HG03108 (cell line): ENCODE results near the gene BLM.
"Not testable (repeated sequence)": the region's sequence is repeated elsewhere in the genome, so short reads cannot be mapped to it uniquely, and the experiment has no call there.

Source experiments
- ATAC-seq: cut with Tn5 transposase; IDR thresholded peaks from one replicate; pipeline ENCODE4 v1.9.1; 2021; ENCODE audit warnings: moderate library complexity; ENCODE audit not compliant: unreplicated experiment

The BLM gene

GRCh38 chr15:90730290-90730689 lies 13.1 kb downstream of the BLM start:
- no peak for ATAC-seq

- ATAC-seq, result no peak
Measured at GRCh38 chr15:90735923-90736322, 18.8 kb downstream of the BLM start.

- ATAC-seq, result not testable (repeated sequence)
Measured at GRCh38 chr15:90740545-90740944, 23.4 kb downstream of the BLM start.

- ATAC-seq, result no peak
Measured at GRCh38 chr15:90742087-90742486, 24.9 kb downstream of the BLM start.

GRCh38 chr15:90743407-90743806 lies 26.3 kb downstream of the BLM start:
- ATAC-seq, result no peak

- ATAC-seq, result no peak
Measured at GRCh38 chr15:90744759-90745402, 27.7 kb downstream of the BLM start.

GRCh38 chr15:90749754-90750153 lies 32.6 kb downstream of the BLM start:
- ATAC-seq, result peak; percentile 48

- ATAC-seq, result peak; percentile 49
Measured at GRCh38 chr15:90750186-90750585, 33.0 kb downstream of the BLM start.

GRCh38 chr15:90751300-90751825 lies 34.2 kb downstream of the BLM start:
- ATAC-seq, result no peak

GRCh38 chr15:90756916-90757315 lies 39.8 kb downstream of the BLM start:
- ATAC-seq, result no peak

GRCh38 chr15:90757461-90757860 lies 40.3 kb downstream of the BLM start:
- no peak for ATAC-seq

- ATAC-seq, result no peak
Measured at GRCh38 chr15:90760661-90761232, 43.6 kb downstream of the BLM start.

- ATAC-seq, result no peak
Measured at GRCh38 chr15:90761629-90762028, 44.5 kb downstream of the BLM start.

GRCh38 chr15:90762109-90762508 lies 45.0 kb downstream of the BLM start:
- ATAC-seq, result no peak

- no peak for ATAC-seq
Measured at GRCh38 chr15:90763366-90764099, 46.4 kb downstream of the BLM start.

- ATAC-seq, result no peak
Measured at GRCh38 chr15:90765531-90765930, 48.4 kb downstream of the BLM start.

- ATAC-seq, result no peak
Measured at GRCh38 chr15:90765966-90766365, 48.8 kb downstream of the BLM start.

- ATAC-seq, result no peak
Measured at GRCh38 chr15:90769375-90769774, 52.2 kb downstream of the BLM start.

- ATAC-seq, result no peak
Measured at GRCh38 chr15:90773485-90773884, 56.3 kb downstream of the BLM start.

- ATAC-seq, result no peak
Measured at GRCh38 chr15:90774731-90775514, 57.8 kb downstream of the BLM start.

GRCh38 chr15:90780916-90781315 lies 63.8 kb downstream of the BLM start:
- no peak for ATAC-seq
